B cell (primary cell): Measurements from ENCODE around the gene LIMS2.

ENCODE experiments used
- CTCF ChIP-seq: fragments of 200-600 bp; IDR thresholded peaks from one replicate; pipeline ENCODE4 v1.8.0; 2022; ENCODE audit warnings: antibody characterized with exemption, mild to moderate bottlenecking
- EZH2 ChIP-seq: IDR thresholded peaks from 2 replicates; pipeline ENCODE4 v1.6.1; 2012; ENCODE audit warnings: borderline replicate concordance, low read depth, mild to moderate bottlenecking, moderate library complexity, low read length; ENCODE audit not compliant: insufficient read depth, poor library complexity, severe bottlenecking

- TF ChIP-seq CTCF (no peak), EZH2 (no peak)
Observed at GRCh38 chr2:127662937-127663565, 12.3 kb downstream of the LIMS2 start.
